Right atrium auricular region (tissue), 2 donors: ENCODE measurements around the gene NDUFC2. TPM values are rescaled to one million over a fixed set of nuclear protein-coding genes. Genes with fewer than 3 reads are reported as not detected.

Experiments
- DNase-seq: peaks from one replicate; pipeline ENCODE4 v3.0.0-alpha.2; 2019; ENCODE audit warnings: low spot score
- H3K27ac ChIP-seq, 2 donors: fragments of 200-600 bp; sonication (generic); 1 replicate in 1 of 2; 2 replicates in 1 of 2; pipeline ENCODE4 v1.5.1; 2016 to 2019
- H3K27me3 ChIP-seq, 2 donors: fragments of 200-600 bp; sonication (generic); one replicate each; pipeline versions ENCODE4 v1.5.1 to v1.6.0; 2017 to 2019
- H3K36me3 ChIP-seq: fragments of 200-600 bp; sonication (generic); one replicate; pipeline ENCODE4 v1.5.1; 2016
- H3K4me1 ChIP-seq, 2 donors: fragments of 200-600 bp; sonication (generic); one replicate each; pipeline versions ENCODE4 v1.5.1 to v1.6.0; 2017 to 2019
- H3K4me3 ChIP-seq, 2 donors: fragments of 200-600 bp; sonication (generic); 1 replicate in 1 of 2; 2 replicates in 1 of 2; pipeline ENCODE4 v1.5.1; 2017 to 2019; ENCODE audit warnings: mild to moderate bottlenecking in 1 of 2, moderate library complexity in 1 of 2
- H3K9me3 ChIP-seq, 2 donors: fragments of 200-600 bp; sonication (generic); one replicate each; pipeline ENCODE4 v1.5.1; 2019
- CTCF ChIP-seq, 2 donors: fragments of 200-600 bp; sonication (generic); IDR thresholded peaks; one replicate each; pipeline ENCODE4 v1.5.1; 2019; ENCODE audit warnings: antibody characterized with exemption in 2 of 2
- total RNA-seq, 2 donors: library from RNA; depleted of rRNA; stranded (reverse); fragments of >200 nt; gene quantifications; one replicate each; pipeline ENCODE4 v1.1.0, GENCODE V29; 2016

NDUFC2 gene
- total RNA-seq, 2 donors from 2014 or later, result 154 to 163 TPM

- no peak overlapping the region for H3K27ac ChIP-seq
- H3K36me3 ChIP-seq, result no peaks in the 10 kb centered on the region
- H3K9me3 ChIP-seq, result no peaks in the 10 kb centered on the region
- peaks cover 0 to 8% of the 10 kb centered on the region in 2 donors for H3K4me1 ChIP-seq
- TF ChIP-seq CTCF (IDR thresholded peaks at IDR 0.05), result no peak
- no peak for DNase-seq
- H3K4me3 ChIP-seq, result no peak overlapping the region
- H3K27me3 ChIP-seq, result no peaks in the 10 kb centered on the region
Measured at GRCh38 chr11:78019808-78020207, 59.9 kb downstream of the NDUFC2 start.

Other genes starting within 250 kb of the NDUFC2 start
- gene INTS4, start 85.2 kb downstream of the NDUFC2 start, total RNA-seq, result 10 to 100 TPM in 1 of 2 donors, 1 to 10 TPM in 1; 9.9 to 12.3 TPM
- 1 to 10 TPM in 1 of 2 donors, under 1 TPM in 1; 0.59 to 3.6 TPM for gene KCTD14, start 56.6 kb downstream of the NDUFC2 start, total RNA-seq
- gene THRSP, start 16.0 kb downstream of the NDUFC2 start, total RNA-seq, result 1 to 10 TPM in 1 of 2 donors, not detected in 1; 1.9 TPM
- gene ALG8, start 59.8 kb upstream of the NDUFC2 start, total RNA-seq, result 10 to 100 TPM; 16.5 to 22.5 TPM
- gene KCTD21, start 108.8 kb upstream of the NDUFC2 start, total RNA-seq, result 10 to 100 TPM in 1 of 2 donors, 1 to 10 TPM in 1; 9.8 to 12.9 TPM
- 1 to 10 TPM; 8.0 to 8.6 TPM for gene USP35, start 109.1 kb upstream of the NDUFC2 start, total RNA-seq